LNCaP clone FGC (cell line): Measurements from ENCODE around the gene TMEM38B.
A peak's percentile ranks its signal among the peaks of the same experiment; 100 is the strongest.

Experiments
- DNase-seq: peaks from one replicate; pipeline ENCODE4 v3.0.0-alpha.2; 2011; ENCODE audit warnings: low read depth
- H3K4me3 ChIP-seq: 2 replicates; pipeline ENCODE4 v1.5.1; 2011; ENCODE audit warnings: mild to moderate bottlenecking, low read depth, low read length, control low read depth
- TF ChIP-seq, protein P1 (sequence below): IDR thresholded peaks from 2 replicates; pipeline ENCODE4 v1.5.1; 2012; ENCODE audit warnings: mild to moderate bottlenecking; ENCODE audit not compliant: control insufficient read depth, insufficient read depth; ENCODE audit errors: extremely low read depth

TMEM38B gene

DNA sequence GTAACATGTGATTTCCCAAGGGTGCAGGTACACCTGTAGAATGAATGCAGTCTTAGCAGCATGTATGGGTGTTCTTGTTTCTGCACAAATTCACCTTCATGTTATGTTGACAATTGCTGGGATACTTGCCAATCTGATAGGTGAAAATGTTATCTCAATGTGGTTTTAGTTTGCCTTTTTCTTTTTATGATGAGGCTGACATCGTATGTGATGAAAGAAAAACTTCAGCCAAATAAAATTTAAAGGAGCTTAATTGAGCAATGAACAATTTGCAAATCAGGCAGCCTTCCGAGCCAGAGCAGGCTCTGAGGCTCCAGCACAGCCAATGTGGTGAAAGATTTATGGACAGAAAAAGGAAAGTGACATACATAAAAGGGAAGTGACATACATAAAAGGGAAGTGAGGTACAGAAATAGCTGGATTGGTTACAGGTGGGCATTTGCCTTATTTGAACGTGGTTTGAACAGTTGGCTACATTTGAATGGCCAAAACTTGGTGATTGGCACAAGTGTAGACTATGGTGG is 21.6 kb upstream of the TMEM38B start:
- TF ChIP-seq, protein P1, sequence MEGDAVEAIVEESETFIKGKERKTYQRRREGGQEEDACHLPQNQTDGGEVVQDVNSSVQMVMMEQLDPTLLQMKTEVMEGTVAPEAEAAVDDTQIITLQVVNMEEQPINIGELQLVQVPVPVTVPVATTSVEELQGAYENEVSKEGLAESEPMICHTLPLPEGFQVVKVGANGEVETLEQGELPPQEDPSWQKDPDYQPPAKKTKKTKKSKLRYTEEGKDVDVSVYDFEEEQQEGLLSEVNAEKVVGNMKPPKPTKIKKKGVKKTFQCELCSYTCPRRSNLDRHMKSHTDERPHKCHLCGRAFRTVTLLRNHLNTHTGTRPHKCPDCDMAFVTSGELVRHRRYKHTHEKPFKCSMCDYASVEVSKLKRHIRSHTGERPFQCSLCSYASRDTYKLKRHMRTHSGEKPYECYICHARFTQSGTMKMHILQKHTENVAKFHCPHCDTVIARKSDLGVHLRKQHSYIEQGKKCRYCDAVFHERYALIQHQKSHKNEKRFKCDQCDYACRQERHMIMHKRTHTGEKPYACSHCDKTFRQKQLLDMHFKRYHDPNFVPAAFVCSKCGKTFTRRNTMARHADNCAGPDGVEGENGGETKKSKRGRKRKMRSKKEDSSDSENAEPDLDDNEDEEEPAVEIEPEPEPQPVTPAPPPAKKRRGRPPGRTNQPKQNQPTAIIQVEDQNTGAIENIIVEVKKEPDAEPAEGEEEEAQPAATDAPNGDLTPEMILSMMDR, result no peak
- no peak overlapping the region for H3K4me3 ChIP-seq
- DNase-seq, result peak; percentile 69

DNA sequence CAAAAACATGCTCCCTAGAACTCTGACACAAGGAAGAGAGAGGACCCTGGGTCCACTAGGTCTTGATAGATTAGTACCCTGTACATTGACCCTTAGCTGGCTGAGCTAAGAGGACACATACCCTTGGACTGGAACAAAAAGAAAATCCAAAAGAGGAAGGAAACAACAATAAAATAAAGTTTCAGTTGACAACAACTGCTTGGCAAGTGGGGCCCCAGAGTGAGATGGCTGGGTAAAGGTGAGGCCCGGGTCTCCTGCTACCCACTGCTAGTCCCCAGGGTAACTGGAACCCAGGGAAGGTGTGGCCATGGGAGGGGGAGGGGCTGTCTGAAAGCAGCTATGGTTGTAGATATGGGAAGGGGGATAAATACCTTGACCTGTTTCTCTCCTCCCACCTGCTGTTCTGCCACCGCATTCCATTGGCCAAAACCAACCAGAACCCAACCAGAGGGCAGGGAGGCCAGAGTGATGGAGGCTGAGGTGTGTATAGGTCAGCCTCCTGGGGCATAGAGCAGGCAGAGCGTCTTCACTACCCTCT is 20.4 kb upstream of the TMEM38B start:
- no peak for DNase-seq
- TF ChIP-seq, protein P1, result no peak
- H3K4me3 ChIP-seq, result no peak overlapping the region

DNA sequence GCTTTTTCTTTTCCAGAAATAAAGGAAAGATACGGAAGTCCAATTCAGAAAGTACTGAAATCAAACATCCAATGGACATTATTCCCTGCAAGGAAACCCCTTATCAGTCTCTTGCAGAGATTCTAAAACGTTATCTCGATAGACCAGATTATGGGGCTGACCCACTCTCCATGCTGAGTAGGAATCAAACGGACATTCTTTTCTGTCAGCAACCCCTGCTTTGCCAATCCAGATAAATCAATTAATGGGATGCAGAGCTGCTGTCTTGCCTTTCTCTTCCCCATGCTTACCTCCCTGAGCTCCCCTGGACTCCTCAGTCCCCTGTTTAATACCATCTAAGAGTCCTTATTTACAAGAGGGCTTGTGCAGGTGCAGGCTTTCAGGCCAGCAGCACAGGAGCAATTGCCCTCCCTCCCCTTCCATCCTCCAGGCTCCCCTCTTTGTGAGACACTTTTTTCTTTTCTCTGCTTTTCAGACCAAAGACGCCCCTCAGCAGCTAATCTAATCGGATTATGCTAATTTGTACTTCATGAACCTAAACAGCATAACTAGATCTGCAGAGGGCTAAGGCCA is 17.9 kb upstream of the TMEM38B start:
- TF ChIP-seq, protein P1, result no peak
- no peak for DNase-seq
- no peak overlapping the region for H3K4me3 ChIP-seq

DNA sequence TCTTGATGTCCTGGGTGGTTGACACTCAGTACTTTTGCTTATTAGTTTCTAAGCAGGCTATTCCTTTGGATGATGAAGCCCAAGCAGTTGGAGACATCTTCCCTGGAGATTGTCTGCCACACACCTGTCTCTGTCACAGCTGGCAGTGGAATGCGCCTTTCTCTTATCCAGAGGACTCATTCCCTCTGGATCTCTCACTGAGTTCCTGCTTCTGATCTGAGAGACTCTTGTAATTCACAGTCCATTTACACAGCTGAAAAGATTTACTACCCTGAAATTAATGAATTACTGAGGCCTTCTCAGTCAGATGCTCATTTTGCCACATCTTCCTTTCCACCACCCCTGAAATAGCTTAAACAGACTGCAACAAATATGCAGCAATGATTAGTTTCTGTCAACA is 16.2 kb upstream of the TMEM38B start:
- H3K4me3 ChIP-seq, result no peak overlapping the region
- no peak for DNase-seq
- TF ChIP-seq, protein P1, result no peak

DNA sequence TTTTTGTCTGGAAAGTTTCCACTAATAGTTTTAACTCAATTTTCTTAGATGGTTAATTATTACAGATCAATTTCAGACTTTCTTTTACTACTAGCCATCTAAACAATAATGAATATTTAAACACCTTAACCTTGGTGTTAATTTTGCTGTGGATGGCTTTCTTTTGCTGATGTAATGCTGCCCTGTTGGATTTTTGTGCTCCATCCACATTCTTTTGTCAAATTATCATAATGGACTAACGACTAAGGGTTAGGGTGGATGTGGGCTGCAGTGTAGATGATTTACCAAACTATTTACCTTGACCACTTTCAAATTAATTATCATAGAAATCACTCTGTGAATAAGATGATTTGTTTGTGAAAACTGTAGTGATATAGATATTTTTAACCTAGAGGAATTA is 15.6 kb upstream of the TMEM38B start:
- TF ChIP-seq, protein P1, result no peak
- no peak for DNase-seq
- H3K4me3 ChIP-seq, result no peak overlapping the region

DNA sequence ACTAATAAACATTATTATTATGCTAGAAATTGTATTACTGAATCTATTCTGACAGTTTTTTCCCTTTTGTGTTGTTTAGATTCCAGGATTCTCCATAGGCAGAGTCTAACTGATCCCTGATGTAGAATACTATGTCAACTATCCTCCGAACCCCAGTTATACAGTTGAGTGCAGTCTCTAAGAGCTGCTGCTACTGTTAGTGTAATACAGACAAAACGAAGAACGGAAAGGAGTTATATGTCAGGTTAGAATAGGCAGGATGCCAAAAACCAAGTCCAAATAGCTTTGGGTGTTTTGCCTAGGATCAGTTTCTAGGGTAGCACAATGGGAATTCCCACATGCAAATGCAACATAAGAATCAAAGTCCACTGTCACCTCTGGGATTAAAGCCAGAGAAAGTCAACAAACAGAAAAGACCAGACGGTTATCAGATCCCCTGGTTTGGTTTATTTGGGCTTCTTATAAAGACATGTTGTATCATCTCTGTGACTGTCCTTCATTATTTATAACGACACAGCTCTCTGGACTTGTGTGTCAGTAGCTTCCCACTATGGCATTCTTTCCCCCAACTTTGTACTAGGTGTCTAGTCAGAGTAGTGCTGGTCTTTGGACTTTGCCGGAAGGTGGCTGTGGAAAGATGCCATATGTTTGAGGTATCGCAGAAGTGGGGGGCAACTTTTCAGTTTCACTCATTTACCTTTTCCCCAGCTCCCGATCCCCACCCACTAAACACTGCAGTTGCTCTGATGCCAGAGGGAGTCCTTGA is 14.9 kb upstream of the TMEM38B start:
- DNase-seq, result peak; percentile 90
- no peak overlapping the region for H3K4me3 ChIP-seq
- TF ChIP-seq, protein P1, result no peak
